T47D (cell line): ENCODE data around the gene AFMID.
A peak's percentile ranks its signal among the peaks of the same experiment; 100 is the strongest.

Source experiments
- DNase-seq, 2 experiments: peaks; one replicate each; pipeline versions ENCODE4 v3.0.0 to v3.0.0-alpha.2; 2011 to 2012; ENCODE audit warnings: low read depth in 1 of 2, low spot score in 1 of 2
- JUND ChIP-seq: IDR thresholded peaks from 2 replicates; pipeline ENCODE4 v1.6.1; 2012; ENCODE audit warnings: low read depth
- in situ Hi-C: cut with HindIII; loops from 2 replicates; pipeline ENCODE4 v1.10.0; 2016; ENCODE audit warnings: low sequenced_read_pairs, low pct_unique_long_range_greater_than_20kb

AFMID gene

DNA sequence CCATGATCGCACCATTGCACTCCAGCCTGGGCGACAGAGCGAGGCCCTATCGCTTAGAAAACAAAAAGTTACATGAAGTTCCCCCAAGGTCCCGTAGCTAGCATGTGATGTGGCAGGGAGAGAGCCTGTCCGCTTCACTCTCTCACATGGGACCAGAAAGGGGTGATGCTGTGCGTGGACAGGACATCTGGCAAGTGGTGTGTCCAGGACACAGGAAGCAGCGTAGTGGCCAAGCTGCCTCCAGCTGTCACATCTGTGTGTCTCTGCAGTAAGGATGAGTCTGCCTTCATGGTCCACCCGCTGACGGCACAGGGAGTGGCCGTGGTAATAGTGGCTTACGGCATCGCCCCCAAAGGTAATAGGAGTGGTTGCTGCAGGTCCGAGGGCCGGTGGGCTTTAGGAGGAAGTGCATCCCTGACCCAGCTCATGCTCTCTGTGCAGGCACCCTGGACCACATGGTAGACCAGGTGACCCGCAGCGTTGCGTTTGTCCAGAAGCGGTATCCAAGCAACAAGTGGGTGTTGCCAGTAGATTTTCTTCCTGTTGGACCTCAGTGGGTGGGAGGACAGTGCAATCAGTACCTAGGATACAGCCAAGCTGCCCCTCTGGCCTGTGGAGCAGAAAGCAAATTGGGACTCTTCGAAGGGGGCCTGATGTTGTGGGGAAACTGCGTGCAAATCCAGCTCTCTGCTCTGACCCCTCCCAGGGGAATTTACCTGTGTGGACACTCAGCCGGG, 17.4 kb downstream of the AFMID start:
- in situ Hi-C loops = no loop called here
- no peak for DNase-seq
- no peak for TF ChIP-seq JUND

DNA sequence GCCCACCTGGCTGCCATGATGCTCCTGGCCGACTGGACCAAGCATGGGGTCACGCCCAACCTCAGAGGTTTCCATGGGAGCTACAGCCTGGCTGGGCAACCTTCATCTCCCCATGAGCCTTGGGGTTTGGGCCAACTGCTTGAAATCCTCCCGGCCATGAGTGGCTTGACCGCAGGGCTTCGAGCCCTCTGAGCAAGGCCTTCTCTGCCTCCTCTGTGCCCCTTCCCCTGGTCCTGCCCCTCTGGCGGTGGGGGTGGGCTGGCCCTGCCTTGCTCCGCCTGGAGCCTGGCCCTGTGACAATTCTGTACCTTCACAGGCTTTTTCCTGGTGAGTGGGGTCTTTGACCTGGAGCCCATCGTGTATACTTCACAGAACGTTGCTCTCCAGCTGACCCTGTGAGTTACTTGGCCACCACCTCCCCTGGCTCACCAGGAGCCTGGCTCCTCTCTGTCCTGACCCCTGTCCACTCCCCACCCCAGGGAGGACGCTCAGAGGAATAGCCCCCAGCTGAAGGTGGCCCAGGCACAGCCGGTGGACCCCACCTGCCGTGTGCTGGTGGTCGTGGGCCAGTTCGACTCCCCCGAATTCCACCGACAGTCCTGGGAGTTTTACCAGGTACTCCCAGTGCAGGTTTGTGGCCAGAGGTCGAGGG, 18.1 kb downstream of the AFMID start:
- no peak for DNase-seq
- no peak for TF ChIP-seq JUND
- in situ Hi-C loops = no loop called here

DNA sequence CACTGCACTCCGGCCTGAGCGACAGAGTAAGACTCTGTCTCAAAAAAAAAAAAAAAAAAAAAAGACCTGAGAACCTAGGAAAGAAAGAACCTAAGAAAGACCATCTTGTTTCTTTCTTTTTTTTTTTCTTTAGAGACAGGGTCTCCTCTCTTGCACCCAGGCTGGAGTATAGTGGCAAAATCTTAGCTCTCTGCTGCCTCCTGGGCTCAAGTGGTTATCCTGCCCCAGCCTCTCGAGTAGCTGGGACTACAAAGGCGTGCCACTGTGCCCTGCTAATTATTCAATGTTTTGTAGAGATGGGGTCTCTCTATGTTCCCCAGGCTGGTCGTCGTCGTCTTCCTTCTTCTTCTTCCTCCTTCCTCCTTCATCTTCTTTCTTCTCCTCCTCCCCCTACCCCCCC, 19.1 kb downstream of the AFMID start:
- in situ Hi-C loops = no loop called here
- TF ChIP-seq JUND = no peak
- DNase-seq = no peak

DNA sequence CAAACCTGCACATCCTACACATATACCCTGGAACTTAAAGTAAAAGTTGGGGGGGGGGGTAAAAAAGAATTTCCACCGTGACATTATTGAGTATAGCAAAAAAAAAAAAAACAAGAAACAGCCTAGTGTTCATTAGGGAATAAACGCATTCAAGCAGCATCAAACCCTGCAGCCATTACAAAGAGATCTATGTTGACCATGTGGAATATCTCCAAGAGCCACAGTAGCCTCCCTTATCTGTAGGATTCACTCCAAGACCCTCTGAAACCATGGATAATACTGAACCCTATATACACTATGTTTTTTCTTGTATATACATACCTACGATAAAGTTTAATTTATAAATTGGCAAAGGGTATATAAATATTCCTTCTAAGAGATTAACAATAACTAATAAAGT, 21.3 kb downstream of the AFMID start:
- DNase-seq = no peak
- in situ Hi-C loops = no loop called here
- no peak for TF ChIP-seq JUND

DNA sequence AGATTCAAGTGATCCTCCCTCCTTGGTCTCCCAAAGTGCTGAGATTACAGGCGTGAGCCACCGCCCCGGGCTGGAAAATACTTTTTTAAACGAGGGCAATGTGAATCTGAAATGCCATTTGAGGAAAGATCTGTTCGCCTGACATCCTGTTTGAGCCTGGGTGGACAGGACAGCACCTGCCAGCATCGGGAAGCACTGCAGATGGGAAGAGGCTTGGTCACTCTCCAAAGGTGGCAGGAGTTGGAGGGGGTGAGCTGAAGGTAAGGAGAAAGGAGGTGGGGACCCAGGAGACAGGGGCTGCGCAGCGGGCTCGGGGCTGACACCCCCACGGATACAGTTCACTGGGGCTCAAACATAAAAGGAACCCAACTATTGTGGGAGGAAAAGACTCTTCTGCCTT, 22.9 kb downstream of the AFMID start:
- in situ Hi-C loops = no loop called here
- TF ChIP-seq JUND = no peak
- DNase-seq = no peak

DNA sequence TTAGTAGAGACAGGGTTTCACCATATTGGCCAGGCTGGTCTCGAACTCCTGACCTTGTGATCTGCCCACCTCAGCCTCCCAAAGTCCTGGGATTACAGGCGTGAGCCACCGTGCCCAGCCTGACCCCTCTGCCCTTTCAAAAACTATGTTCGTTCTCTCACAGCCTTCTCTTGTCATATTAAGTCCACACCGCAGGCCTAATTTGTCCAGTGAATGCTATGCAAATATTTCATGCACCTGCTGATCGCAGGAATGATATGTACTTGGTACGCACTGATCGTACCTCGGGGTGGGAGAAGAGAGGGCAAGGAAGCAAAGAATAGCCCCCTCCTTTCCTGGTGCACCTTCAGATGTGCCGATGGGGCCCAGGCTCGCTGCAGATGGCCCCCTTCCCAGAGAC, 23.9 kb downstream of the AFMID start:
- no peak for TF ChIP-seq JUND
- peak; percentile 73 to 84 for DNase-seq
- in situ Hi-C loops = no loop called here

DNA sequence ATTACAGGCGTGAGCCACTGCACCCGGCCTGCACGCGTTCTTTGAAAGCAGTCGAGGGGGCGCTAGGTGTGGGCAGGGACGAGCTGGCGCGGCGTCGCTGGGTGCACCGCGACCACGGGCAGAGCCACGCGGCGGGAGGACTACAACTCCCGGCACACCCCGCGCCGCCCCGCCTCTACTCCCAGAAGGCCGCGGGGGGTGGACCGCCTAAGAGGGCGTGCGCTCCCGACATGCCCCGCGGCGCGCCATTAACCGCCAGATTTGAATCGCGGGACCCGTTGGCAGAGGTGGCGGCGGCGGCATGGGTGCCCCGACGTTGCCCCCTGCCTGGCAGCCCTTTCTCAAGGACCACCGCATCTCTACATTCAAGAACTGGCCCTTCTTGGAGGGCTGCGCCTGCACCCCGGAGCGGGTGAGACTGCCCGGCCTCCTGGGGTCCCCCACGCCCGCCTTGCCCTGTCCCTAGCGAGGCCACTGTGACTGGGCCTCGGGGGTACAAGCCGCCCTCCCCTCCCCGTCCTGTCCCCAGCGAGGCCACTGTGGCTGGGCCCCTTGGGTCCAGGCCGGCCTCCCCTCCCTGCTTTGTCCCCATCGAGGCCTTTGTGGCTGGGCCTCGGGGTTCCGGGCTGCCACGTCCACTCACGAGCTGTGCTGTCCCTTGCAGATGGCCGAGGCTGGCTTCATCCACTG, 27.0 kb downstream of the AFMID start, which contains the start of gene BIRC5:
Gene BIRC5 (plus strand): TSS at position 238 of the 690 bp plus-strand sequence. CDS start 64 bp downstream, at position 302.
- TF ChIP-seq JUND = no peak
- in situ Hi-C loops = no loop called here
- peak; percentile 87 to 95 for DNase-seq

DNA sequence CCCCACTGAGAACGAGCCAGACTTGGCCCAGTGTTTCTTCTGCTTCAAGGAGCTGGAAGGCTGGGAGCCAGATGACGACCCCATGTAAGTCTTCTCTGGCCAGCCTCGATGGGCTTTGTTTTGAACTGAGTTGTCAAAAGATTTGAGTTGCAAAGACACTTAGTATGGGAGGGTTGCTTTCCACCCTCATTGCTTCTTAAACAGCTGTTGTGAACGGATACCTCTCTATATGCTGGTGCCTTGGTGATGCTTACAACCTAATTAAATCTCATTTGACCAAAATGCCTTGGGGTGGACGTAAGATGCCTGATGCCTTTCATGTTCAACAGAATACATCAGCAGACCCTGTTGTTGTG, 27.5 kb downstream of the AFMID start:
- in situ Hi-C loops = no loop called here
- DNase-seq = no peak
- no peak for TF ChIP-seq JUND

DNA sequence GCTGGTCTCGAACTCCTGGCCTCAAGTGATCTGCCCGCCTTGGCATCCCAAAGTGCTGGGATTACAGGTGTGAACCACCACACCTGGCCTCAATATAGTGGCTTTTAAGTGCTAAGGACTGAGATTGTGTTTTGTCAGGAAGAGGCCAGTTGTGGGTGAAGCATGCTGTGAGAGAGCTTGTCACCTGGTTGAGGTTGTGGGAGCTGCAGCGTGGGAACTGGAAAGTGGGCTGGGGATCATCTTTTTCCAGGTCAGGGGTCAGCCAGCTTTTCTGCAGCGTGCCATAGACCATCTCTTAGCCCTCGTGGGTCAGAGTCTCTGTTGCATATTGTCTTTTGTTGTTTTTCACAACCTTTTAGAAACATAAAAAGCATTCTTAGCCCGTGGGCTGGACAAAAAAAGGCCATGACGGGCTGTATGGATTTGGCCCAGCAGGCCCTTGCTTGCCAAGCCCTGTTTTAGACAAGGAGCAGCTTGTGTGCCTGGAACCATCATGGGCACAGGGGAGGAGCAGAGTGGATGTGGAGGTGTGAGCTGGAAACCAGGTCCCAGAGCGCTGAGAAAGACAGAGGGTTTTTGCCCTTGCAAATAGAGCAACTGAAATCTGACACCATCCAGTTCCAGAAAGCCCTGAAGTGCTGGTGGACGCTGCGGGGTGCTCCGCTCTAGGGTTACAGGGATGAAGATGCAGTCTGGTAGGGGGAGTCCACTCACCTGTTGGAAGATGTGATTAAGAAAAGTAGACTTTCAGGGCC, 32.4 kb downstream of the AFMID start:
- DNase-seq = no peak
- in situ Hi-C loops = no loop called here
- TF ChIP-seq JUND = no peak

DNA sequence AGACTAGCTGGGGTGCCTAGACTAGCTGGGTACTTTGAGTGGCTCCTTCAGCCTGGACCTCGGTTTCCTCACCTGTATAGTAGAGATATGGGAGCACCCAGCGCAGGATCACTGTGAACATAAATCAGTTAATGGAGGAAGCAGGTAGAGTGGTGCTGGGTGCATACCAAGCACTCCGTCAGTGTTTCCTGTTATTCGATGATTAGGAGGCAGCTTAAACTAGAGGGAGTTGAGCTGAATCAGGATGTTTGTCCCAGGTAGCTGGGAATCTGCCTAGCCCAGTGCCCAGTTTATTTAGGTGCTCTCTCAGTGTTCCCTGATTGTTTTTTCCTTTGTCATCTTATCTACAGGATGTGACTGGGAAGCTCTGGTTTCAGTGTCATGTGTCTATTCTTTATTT, 35.9 kb downstream of the AFMID start:
- no peak for DNase-seq
- no peak for TF ChIP-seq JUND
- in situ Hi-C loops = no loop called here

DNA sequence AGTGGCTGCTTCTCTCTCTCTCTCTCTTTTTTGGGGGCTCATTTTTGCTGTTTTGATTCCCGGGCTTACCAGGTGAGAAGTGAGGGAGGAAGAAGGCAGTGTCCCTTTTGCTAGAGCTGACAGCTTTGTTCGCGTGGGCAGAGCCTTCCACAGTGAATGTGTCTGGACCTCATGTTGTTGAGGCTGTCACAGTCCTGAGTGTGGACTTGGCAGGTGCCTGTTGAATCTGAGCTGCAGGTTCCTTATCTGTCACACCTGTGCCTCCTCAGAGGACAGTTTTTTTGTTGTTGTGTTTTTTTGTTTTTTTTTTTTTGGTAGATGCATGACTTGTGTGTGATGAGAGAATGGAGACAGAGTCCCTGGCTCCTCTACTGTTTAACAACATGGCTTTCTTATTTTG, 36.6 kb downstream of the AFMID start:
- TF ChIP-seq JUND = no peak
- in situ Hi-C loops = no loop called here
- no peak for DNase-seq

DNA sequence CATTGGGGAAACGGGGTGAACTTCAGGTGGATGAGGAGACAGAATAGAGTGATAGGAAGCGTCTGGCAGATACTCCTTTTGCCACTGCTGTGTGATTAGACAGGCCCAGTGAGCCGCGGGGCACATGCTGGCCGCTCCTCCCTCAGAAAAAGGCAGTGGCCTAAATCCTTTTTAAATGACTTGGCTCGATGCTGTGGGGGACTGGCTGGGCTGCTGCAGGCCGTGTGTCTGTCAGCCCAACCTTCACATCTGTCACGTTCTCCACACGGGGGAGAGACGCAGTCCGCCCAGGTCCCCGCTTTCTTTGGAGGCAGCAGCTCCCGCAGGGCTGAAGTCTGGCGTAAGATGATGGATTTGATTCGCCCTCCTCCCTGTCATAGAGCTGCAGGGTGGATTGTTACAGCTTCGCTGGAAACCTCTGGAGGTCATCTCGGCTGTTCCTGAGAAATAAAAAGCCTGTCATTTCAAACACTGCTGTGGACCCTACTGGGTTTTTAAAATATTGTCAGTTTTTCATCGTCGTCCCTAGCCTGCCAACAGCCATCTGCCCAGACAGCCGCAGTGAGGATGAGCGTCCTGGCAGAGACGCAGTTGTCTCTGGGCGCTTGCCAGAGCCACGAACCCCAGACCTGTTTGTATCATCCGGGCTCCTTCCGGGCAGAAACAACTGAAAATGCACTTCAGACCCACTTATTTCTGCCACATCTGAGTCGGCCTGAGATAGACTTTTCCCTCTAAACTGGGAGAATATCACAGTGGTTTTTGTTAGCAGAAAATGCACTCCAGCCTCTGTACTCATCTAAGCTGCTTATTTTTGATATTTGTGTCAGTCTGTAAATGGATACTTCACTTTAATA, 37.3 kb downstream of the AFMID start:
- TF ChIP-seq JUND = no peak
- in situ Hi-C loops = no loop called here
- DNase-seq = no peak
